ENCODE data around the gene PLCB2. TPM values are rescaled to one million over a fixed set of nuclear protein-coding genes. Genes with fewer than 3 reads are reported as not detected.

Gene PLCB2
- total RNA-seq, 1 experiment from 2014 or later, result 0.84 TPM

- Mint-ChIP-seq H3K4me1 (ENCODE audit: insufficient read depth, unreplicated experiment) (peaks cover 15% of the 10 kb centered on the region), H3K27me3 (ENCODE audit: insufficient read depth, unreplicated experiment) (no peaks in the 10 kb centered on the region), H3K36me3 (ENCODE audit: insufficient read depth, unreplicated experiment) (peaks cover 23% of the 10 kb centered on the region), H3K9me3 (ENCODE audit: unreplicated experiment) (no peaks in the 10 kb centered on the region), H3K4me3 (ENCODE audit: unreplicated experiment) (no peak overlapping the region), H3K27ac (ENCODE audit: low read depth, unreplicated experiment) (no peak overlapping the region)
- POLR2A ChIA-PET, result interaction anchor here (0.9 to 1.6 kb wide), 2 partner anchors 19 to 128 kb away, joined by 3 to 4 read pairs; no protein-coding TSS in a partner anchor
- intact Hi-C loops (cut with micrococcal nuclease), result no loop called here
- CTCF ChIA-PET, result interaction anchor here (0.8 to 3.4 kb wide), 4 partner anchors 26 to 90 kb away, joined by 4 to 36 read pairs (median 10); no protein-coding TSS in a partner anchor
- no peak for DNase-seq (ENCODE audit: unreplicated experiment)
- BruUV-seq (replicated peaks), result no TSS peak
- TF ChIP-seq CTCF (IDR thresholded peaks at IDR 0.05; ENCODE audit: unreplicated experiment), result no peak
These were observed 59.5 kb downstream of the PLCB2 start for GRCh38 chr15:40248006-40248783.

GRCh38 chr15:40247406-40247971 lies 60.2 kb downstream of the PLCB2 start:
- Mint-ChIP-seq H3K4me1 (ENCODE audit: insufficient read depth, unreplicated experiment) (peaks cover 22% of the 10 kb centered on the region), H3K9me3 (ENCODE audit: unreplicated experiment) (no peaks in the 10 kb centered on the region), H3K27ac (ENCODE audit: low read depth, unreplicated experiment) (no peak overlapping the region), H3K27me3 (ENCODE audit: insufficient read depth, unreplicated experiment) (no peaks in the 10 kb centered on the region), H3K4me3 (ENCODE audit: unreplicated experiment) (no peak overlapping the region), H3K36me3 (ENCODE audit: insufficient read depth, unreplicated experiment) (peaks cover 18% of the 10 kb centered on the region)
- intact Hi-C loops (cut with micrococcal nuclease), result no loop called here
- no peak for DNase-seq (ENCODE audit: unreplicated experiment)
- TF ChIP-seq CTCF (IDR thresholded peaks at IDR 0.05; ENCODE audit: unreplicated experiment), result no peak
- BruUV-seq (replicated peaks), result no TSS peak
- ChIA-PET POLR2A (interaction anchor here (1.1 kb wide), 1 partner anchor 19 kb away, joined by 3 read pairs; no protein-coding TSS in a partner anchor), CTCF (interaction anchor here (0.8 to 3.4 kb wide), 6 partner anchors 27 to 90 kb away, joined by 3 to 36 read pairs (median 6); no protein-coding TSS in a partner anchor)

DNA sequence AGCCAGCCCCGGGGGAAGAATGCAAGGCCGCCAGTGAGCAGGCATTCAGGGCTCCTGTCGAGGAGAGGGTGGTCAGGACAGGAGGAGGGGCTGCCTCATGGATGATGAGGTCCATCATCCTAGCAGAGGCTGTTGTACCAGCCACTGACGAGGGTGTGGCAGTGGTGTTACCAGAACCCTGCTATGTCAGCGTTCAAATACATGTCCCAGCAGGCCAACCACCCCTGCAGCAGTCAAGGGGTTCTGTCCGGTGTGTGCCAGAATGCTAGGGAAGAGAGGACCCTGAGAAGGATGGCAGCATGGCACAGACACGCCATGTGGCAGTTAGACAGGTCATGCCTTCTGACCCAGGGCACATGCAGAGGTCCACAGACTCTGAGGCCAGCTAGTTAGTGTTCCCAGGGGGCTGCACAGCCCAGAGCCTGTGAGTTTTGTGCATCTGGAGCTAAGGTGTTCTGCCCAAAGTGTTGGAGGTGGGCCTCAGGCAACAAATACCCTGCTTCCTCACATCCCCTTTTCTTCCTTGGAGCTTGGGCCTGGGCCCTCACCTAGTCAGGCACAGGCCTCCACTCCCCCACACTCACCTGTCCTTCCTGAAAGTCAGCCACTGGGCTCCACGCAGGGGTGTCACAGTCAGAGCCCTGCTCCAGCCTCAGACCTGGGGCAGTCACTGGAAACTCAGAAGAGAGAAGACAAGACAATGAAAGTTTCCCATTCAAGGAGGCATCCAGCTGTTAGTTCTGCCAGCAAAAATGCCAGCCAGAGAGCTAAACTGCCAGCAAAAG lies 61.0 kb downstream of the PLCB2 start:
- no peak for TF ChIP-seq CTCF (IDR thresholded peaks at IDR 0.05; ENCODE audit: unreplicated experiment)
- no peak for DNase-seq (ENCODE audit: unreplicated experiment)
- Mint-ChIP-seq H3K36me3 (ENCODE audit: insufficient read depth, unreplicated experiment) (peaks cover 16% of the 10 kb centered on the region), H3K9me3 (ENCODE audit: unreplicated experiment) (no peaks in the 10 kb centered on the region), H3K27me3 (ENCODE audit: insufficient read depth, unreplicated experiment) (no peaks in the 10 kb centered on the region), H3K4me3 (ENCODE audit: unreplicated experiment) (no peak overlapping the region), H3K4me1 (ENCODE audit: insufficient read depth, unreplicated experiment) (peaks cover 24% of the 10 kb centered on the region), H3K27ac (ENCODE audit: low read depth, unreplicated experiment) (no peak overlapping the region)
- ChIA-PET POLR2A (interaction anchor here (1.1 kb wide), 1 partner anchor 18 kb away, joined by 3 read pairs; no protein-coding TSS in a partner anchor), CTCF (interaction anchor here (0.6 to 8.8 kb wide), 8 partner anchors 21 to 43 kb away, joined by 3 to 127 read pairs (median 6); no protein-coding TSS in a partner anchor)
- intact Hi-C loops (cut with micrococcal nuclease), result no loop called here
- BruUV-seq (replicated peaks), result no TSS peak

Data from MCF 10A (cell line).